Fibroblast of peridontal ligament (primary cell): ENCODE data around the gene NUDT21.
A peak's percentile ranks its signal among the peaks of the same experiment; 100 is the strongest.

Experiments
- DNase-seq: peaks from one replicate; pipeline ENCODE4 v3.0.0-alpha.2; 2010; ENCODE audit errors: extremely low read depth

Gene NUDT21

DNA sequence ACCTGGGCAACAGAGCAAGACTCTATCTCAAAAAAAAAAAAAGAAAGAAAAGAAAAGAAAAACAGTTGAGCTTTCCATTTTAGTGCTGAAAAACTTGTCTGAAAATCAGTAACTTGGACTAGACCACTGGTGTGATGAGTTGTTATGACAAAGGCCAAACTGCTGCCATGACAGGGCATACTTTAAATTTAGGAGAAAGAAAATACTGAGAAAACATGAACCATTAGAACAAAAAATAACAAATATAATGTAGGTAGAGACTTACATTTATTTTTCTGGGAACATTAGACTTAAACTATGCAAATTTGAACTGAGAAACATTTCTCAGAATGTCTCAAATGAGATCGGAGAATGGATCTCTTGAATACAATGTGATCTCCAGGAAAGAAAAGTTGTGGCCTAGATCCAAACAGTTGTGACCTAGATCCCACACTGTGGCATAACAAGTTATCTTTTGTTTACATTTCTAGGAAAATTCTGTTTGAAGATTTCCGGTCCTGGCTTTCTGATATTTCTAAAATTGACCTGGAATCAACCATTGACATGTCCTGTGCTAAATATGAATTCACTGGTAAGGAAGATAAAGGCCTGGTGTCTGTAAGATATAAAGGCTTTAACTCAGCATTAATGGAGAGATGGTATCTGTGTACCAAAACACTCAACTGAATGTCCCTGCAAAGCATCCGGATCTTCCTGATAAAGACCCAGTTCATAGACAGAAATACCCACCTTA, 11.1 kb upstream of the NUDT21 start:
- no peak for DNase-seq

DNA sequence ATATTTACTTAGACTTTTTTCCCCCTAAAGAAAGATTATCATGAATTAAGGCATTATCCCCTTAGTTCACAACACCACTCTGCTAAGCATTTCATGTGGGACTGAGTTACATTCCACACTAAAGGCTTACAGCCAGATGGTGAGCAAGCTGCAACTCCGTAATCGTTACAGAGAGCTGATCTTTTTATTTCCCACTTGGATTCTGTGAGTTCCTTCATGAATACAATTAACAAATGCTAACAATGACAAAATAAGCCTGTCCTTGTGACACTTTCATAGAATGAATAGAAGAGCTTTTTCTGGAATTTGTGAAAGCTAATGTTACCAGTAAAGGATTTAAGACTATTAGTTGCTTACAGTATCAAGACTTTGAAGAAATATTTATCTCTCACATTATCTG, 9.0 kb upstream of the NUDT21 start:
- peak; percentile 5 for DNase-seq

DNA sequence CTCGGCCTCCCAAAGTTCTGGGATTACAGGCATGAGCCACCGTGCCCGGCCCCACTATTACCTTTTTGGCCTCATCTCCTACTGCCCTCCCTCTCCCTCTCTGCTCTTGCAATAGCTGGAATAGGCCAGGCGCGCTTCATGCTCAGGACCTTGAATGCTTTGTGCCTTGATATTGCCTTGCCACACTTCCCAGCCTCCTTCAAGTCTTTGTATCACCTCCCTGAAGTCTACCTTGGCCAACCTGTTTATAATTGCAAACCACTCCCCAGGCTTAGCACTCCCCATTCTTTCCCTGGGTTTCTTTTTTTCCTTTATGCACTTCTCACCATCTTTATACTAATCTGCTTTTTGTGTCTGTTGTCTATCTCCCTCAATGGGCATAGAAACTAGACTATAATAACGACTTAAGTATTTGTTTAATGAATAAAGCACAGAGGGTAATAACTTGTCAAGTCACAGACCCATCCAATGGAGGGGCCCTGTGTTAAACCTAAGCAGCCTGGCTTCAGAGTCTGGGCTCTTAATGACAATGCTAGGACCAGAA, 6.9 kb upstream of the NUDT21 start:
- DNase-seq: no peak

DNA sequence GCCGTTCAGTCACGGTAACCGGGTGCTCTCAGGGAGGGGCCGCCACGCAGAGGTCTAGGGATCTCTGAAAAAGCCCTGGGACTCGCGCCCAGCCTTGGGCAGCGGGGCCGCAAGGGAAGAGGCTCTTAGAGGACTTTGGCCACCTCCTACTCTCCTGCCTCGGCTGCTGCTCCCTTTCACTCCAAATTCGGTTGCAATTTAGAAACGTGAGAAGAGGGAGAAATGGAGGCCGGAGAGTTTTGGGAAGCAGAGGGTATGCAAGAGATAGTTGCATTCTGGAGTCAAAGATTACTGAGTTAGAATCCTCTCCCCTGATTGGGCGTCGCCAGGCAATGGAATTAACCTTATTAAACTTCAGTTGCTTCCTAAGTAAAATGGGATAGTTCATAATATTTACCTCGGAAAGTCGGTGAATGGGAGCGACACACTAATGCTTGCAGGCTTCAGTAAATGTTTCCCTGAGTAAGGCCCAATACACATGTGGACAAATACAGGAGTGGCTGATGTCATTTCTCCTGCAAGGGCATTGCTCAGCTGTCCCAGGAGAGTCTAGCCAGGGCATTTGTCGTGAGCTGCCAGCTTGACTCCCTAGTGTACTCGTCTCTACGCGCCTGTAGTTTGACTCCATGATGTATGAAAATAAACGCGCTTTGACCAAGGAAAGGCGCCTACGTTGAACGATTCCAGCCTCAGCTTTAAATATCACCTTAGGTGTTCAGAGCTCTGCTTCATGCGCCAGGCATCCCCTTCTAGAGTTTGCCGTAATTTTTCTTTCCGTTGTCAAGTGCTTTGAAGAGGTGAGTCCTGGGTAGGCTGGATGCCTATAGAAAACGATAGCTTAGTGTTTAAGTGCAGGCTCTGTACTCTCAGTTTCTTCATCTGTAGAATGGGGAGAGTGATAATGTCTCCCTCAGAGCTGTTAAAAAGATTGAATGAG, 889 bp upstream of the NUDT21 start:
- DNase-seq: peak; percentile 41

DNA sequence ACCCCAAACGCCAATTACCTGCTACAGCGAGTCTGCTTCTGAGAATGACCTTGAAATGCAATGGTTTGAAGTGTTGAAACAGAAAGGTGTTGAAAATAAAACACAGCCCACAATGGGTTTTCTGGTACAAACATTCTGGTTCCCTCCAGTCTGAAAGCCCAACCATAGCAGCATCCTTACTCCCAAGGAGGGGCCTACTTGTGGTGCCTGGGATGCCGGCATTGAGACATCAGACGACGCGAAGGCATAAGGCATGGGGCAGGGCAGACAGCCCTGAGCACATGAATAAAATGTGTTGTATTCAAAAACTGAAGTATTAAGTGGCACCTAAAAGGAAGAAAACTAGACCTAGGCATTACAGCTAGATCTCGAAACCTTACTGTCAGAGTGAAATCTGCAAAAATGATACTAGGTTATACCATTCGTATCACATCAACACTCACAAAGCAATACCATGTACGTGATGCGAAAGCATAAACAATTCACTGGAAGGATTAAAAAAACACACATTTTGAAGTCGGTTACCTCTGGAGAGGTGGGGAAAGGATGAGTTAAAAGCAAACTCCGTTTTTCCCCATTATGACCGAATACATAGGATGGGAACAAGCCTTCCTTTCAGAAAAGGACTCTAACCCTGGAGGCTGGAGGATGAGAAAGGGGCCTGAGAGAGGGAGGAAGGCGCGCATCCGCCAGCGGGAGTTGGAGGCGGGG, 702 bp downstream of the NUDT21 start:
- peak; percentile 19 for DNase-seq

DNA sequence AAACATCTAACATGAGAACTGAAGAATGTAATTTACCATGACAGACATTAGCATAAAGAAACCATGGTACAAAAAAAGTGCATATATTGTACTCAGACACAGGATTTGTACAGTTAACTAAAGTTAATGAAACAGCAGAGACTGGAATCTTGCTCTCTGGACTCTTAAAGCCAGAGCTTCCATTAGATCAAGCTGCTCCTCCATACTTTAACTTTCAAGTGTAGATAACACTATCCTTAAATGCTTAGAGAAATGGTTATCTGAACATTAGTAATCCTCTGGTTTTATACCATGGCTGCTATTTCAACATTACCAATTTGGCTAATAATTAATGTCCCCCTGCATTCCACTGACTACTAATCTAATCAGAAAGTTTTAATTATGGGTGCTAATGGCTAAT, 3.1 kb downstream of the NUDT21 start:
- DNase-seq: no peak

DNA sequence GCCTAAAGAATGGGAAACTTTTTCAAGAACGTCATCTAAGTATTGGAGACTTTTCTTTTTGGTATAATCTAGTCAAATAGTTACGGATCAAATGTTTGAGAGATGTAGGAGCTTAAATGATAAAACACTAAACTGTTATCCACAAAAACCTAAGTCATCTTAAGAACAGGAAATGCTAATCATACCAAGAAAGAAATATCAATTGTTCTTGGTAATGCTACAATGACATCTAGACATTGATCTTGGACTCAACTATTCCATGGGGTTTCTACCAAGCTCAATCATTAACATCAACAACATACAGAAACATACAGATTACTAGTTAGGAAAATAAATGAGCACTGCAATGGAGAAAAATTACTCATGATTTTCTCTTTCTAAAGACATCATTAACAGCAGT, 3.8 kb downstream of the NUDT21 start:
- no peak for DNase-seq

DNA sequence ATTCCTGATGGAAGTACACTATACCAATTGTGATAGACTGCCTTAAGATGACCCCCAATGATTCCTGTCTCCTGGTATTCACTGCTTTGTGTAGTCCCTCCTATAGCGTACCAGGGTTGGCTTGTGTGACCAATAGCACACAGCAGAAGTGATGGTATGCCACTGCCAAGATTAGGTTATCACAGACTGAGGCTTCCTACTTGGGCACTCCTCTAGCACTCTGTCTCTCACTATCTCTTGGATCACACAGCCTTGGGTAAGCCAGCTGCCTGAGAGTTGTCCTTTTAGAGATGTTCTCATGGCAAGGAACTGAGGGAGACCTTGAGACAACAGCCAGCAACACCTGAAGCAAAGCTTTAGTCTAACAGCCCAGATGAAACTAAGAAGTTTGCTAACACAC, 13.1 kb downstream of the NUDT21 start:
- no peak for DNase-seq

DNA sequence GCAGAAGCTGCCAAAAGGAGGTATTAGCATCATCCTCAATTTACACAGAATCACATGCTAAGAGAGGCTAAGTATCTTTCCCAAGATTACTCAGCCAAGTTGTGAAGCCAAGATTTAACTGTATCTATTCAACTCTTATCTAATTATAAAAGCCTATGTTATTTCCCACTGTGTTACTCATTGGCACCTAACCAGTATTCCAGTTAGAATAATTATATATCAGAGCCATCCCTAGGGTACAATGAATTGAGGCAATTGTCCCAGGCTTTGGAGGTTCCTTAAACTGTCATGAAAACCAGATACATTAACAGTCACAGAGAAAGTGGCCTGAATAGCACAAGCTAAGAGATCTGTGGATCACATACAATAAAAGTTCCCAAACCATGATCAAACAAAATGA, 14.9 kb downstream of the NUDT21 start:
- DNase-seq: no peak

DNA sequence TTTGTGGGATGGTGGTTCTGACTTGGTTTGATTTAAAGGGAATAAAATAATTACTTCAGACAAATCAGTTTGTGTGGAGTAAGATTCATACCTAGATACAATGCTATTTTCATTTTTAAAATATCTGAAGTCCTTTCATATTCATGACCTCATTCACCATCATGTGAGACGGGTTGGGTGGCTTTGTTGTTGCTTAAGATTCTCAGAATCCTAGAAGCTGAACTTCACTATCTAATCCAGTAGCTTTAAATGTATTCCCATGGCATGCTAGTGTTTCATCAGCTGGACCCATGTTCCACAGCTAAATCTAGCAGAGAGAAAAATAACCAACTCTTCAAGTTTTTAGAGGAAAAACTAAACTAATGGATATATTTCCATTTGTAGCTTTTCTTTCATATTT, 23.0 kb downstream of the NUDT21 start:
- no peak for DNase-seq

DNA sequence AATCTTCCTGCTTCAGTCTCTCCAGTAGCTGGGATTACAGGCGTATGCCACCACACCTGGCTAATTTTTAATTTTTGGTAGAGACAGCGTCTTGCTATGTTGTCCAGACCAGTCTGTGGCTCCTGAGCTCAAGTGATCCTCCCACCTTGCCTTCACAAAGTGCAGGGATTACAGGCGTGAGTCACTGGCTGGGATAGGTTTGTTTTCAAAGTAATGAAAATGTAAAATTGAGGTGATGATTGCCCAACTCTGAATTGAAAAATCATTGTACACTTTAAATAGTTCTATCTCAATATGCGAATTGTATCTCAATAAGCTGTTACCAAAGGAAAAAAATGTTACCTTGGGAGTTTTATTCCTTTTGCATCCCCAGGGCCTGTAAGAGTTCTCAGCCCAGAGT, 24.5 kb downstream of the NUDT21 start:
- DNase-seq: no peak

DNA sequence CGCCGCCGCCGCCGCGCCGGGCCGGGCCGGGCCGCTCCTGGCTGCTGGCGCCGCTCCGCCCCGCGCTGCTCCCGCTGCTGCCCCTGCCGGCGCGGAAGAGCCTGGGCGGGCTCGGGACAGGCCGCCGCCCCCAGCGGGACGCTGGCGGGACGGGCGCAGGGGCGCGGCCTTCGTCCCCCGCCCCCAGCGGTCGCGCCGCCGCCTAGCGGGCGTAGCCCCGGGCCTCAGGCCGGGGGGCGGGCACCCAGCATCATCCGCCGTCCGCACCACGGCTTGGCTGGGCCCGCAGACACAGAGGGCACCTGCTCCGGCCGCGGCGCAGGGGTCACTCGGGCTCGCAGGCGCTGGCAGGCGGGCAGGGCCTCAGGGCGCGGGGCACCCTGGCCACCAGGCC, 25.7 kb downstream of the NUDT21 start, which contains the start of gene AMFR:
TSS of gene AMFR (minus strand) at position 107 of the 394 bp plus-strand sequence. CDS start 218 bp downstream, outside the sequence.
- peak; percentile 72 for DNase-seq

DNA sequence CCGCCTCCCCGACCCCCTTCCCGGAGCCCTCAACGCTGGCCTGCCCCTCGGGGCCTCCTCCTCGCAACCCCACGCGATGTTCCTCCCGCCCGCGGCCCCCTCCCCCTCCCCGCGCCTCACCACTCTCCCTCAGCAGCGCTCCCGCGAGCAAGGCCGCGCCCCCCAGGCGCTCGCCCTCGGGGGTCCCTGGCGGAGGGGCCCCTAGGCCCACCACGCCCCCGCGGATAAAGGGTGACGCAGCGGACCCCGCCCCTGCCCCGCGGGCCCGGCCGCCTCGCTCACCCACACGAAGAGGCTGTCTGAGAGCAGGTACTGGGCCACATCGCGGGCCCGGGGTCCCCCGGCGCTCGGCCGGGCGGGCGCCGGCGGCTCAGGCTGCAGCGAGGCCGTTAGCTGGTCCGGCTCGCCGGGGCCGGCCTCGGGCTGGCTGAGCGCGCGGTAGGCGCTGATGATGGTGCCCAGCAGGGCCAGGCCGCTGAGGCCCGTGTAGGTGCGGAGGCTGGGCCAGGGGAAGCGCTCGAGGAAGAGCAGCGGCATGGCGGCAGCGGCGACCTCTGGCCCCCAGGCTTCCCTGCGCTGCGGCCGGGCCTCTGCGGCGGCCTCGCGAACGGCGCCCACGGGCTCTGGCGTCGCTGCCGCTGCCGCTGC, 26.2 kb downstream of the NUDT21 start:
- DNase-seq: no peak

DNA sequence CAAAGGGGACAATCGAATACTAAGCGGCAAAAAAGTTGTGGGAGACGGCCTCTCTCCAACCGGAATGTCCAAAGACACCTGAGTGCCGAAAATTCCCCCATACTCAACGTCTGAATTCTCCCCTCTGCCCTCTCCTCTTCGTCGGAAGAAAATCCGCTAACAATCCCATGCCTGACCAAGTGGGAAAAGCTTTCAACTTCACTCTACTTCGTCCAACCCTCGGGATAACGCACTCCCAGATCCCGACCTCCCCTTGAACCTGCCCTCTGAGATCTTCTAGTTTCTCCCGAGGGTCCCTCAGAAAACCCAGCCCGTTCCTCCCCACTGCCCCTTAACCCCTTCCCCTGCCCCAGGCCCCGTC, 26.7 kb downstream of the NUDT21 start:
- DNase-seq: peak; percentile 17

DNA sequence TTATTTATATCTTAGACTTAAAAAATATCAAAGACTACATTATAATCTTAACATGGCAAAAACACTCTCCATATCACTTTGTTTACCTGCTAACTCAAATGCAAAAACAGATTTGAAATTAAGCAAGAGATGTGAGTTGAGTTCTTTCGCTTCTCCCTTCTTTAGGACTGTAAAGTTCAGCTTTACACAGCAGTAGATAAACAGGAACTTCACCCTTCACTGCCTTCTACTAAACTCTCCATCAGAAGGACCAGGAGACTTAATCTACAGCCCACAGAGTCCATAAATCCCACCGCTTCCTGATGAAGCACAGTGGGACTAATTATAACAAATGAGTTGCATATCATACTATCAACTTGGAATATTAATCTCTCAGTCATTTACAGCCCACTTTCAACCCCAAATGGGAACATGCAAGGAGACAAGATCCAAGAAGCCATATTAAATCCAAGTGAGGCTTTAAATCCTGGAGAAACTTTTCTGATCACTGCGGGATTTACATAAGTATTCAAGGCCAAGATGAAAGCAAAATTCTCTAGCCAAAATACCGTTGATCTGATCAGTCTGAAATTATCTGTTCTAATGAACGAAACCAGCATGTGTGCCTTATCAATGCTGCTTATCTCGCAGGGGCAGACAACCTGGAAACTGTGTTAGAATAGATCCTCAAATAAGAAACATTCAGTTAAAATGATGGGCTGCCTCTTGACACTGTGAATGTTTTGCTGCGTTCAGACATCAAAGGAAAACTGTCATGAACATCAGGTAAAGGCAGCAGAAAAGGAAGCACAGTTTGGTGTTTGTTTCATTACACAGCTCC, 27.3 kb downstream of the NUDT21 start:
- no peak for DNase-seq

DNA sequence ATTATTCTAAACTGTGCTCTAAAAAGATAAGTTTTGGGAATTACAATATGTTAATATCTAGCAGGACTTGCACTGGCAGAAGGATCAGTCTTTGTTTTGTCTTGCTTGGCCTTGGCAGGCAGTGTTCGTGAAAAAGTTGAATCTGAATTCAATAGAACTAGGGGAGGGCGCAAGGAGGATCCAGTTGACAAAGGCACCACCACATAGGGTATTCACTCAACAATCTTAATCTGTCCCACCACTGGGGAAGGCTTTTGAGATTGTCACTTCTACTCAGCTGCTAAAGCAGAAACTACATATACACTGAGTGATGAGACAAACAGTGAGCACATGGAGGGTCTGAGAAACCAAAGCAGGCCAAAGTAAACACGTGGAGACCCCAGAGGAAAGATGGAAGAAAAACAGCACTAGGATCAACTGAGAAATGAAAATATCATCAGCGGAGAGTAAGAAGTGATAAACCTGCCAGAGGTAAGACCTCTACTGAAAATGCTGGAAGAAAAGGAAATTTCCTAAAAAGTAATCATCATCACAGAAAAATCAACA, 28.2 kb downstream of the NUDT21 start:
- DNase-seq: no peak

DNA sequence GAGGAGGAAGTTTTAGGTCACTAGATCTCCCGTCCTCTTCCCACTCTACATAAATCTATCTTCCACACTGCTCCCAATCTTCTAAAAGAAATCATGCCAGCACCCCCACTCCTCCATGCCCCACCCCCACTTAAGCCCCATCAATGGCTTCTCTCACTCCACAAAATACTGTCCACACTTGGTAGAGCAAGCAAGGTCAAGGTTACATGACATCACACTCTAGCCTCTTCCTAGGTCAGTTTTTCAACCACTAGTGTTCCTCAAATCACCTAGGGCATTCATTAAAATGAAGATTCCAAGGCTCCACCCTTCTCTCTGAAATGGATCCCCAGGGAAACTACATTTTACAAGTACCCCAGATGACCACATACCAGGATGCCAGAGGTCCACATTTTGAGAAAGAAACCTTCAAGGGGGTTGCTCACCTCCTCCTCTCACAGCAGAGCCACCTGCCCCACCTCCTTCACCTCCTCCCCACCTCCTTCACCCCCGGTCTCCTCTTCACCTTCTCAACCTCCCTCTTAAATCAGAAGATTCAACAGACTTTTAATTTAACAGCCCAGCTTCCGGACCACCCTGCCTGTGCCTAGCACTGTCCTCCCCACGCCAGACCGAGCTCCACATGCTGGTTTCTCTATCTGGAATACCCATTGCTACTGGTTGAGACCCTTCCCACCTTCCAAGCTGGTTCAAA, 29.0 kb downstream of the NUDT21 start:
- DNase-seq: no peak

DNA sequence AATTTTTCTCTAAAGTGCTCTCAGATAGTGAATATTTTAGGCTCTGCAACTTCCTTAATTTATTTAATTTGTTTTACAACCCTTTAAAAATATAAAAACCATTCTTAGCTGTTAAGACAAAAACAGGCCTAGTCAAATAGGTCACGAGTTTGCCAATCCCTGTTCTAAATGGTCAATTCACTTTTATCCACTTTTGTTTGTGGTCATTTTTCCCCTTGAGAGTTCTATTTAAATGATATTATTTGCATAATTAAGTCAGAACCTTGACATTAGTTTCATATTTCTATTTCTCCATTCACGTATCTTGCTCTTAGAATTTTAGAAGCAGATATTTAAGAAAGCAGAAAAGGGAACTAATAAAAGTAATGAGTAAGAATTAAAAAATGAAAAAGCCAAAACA, 29.8 kb downstream of the NUDT21 start:
- DNase-seq: no peak

DNA sequence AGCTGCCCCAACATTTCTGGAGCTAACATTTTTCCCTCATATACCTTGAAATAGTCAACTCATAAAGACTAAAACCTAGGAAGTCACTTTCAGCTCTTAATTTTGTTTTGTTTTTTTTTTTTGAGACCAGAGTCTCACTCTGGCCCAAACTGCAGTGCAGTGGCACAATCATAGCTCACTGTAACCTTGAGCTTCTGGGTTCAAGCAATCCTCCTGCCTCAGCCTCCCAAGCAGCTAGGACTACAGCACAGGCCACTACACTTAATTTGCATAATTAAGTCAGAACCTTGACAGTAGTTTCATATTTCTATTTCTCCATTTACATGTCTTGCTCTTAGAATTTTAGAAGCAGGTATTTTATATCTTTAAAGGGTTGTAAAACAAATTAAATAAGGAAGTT, 30.5 kb downstream of the NUDT21 start:
- DNase-seq: no peak
